Stimulated activated CD8-positive, alpha-beta memory T cell treated with anti-CD3 and anti-CD28 coated beads, Interleukin-7, amount 100 ng/mL, for 48 hours (primary cell): ENCODE results near the gene GIPC2.
A peak's percentile ranks its signal among the peaks of the same experiment; 100 is the strongest.
"Not testable (repeated sequence)": the region's sequence is repeated elsewhere in the genome, so short reads cannot be mapped to it uniquely, and the experiment has no call there.

Experiments
- DNase-seq, 2 donors: peaks; one replicate each; pipeline ENCODE4 v3.0.0-alpha.2; 2020; ENCODE audit warnings: low read depth in 1 of 2; ENCODE audit errors: extremely low read depth in 1 of 2

Gene GIPC2

GRCh38 chr1:78045926-78046778, at the start of gene GIPC2:
Gene GIPC2, plus strand, starts transcription at chr1:78045966. Its CDS starts 129 bp downstream, at chr1:78046095.
- no peak for DNase-seq

GRCh38 chr1:77996734-77997133, 49.0 kb upstream of the GIPC2 start:
- no peak for DNase-seq

- not testable (repeated sequence) for DNase-seq
Observed at GRCh38 chr1:78000536-78000935, 45.2 kb upstream of the GIPC2 start.

GRCh38 chr1:78003070-78003746, 42.6 kb upstream of the GIPC2 start:
- no peak for DNase-seq

- peak in 1 of 2 donors; percentile 34 for DNase-seq
Observed at GRCh38 chr1:78003882-78004718, 41.7 kb upstream of the GIPC2 start.

- DNase-seq = peak; percentile 22 to 67
Observed at GRCh38 chr1:78004719-78005447, 40.9 kb upstream of the GIPC2 start, which contains the start of gene DNAJB4. Gene DNAJB4, plus strand, starts transcription at chr1:78004939. Its CDS starts 172 bp downstream, at chr1:78005111.

GRCh38 chr1:78005448-78005722, 40.4 kb upstream of the GIPC2 start:
- DNase-seq = no peak

GRCh38 chr1:78005755-78006154, 40.0 kb upstream of the GIPC2 start:
- no peak for DNase-seq

GRCh38 chr1:78006521-78006920, 39.2 kb upstream of the GIPC2 start:
- no peak for DNase-seq

- no peak for DNase-seq
Observed at GRCh38 chr1:78007677-78008341, 38.0 kb upstream of the GIPC2 start.

GRCh38 chr1:78009276-78009675, 36.5 kb upstream of the GIPC2 start:
- DNase-seq = no peak

GRCh38 chr1:78009836-78010235, 35.9 kb upstream of the GIPC2 start:
- DNase-seq = no peak

GRCh38 chr1:78011050-78011449, 34.7 kb upstream of the GIPC2 start:
- DNase-seq = no peak

- DNase-seq = no peak
Observed at GRCh38 chr1:78015148-78015547, 30.6 kb upstream of the GIPC2 start.

GRCh38 chr1:78019024-78019423, 26.7 kb upstream of the GIPC2 start:
- DNase-seq = no peak

GRCh38 chr1:78021134-78021533, 24.6 kb upstream of the GIPC2 start:
- not testable (repeated sequence) for DNase-seq

- DNase-seq = no peak
Observed at GRCh38 chr1:78029793-78030192, 16.0 kb upstream of the GIPC2 start.

GRCh38 chr1:78032996-78033796, 12.6 kb upstream of the GIPC2 start:
- no peak for DNase-seq

- no peak for DNase-seq
Observed at GRCh38 chr1:78033797-78034172, 12.0 kb upstream of the GIPC2 start.
